A549 treated with AZD2906 at 1 μM for 4 hours (cell line): ENCODE results near the gene TCF25. TPM values are rescaled to one million over a fixed set of nuclear protein-coding genes. Genes with fewer than 3 reads are reported as not detected.

Experiments used
- total RNA-seq: library from RNA; stranded (reverse); fragments of 200-300 nt; extraction: Qiagen RNA extraction; gene quantifications from 5 replicates; pipeline ENCODE4 v1.2.3, GENCODE V29; 2022

TCF25 gene
- total RNA-seq = 71.4 to 73.0 TPM (median 71.6 TPM) in 5 replicates

DNA sequence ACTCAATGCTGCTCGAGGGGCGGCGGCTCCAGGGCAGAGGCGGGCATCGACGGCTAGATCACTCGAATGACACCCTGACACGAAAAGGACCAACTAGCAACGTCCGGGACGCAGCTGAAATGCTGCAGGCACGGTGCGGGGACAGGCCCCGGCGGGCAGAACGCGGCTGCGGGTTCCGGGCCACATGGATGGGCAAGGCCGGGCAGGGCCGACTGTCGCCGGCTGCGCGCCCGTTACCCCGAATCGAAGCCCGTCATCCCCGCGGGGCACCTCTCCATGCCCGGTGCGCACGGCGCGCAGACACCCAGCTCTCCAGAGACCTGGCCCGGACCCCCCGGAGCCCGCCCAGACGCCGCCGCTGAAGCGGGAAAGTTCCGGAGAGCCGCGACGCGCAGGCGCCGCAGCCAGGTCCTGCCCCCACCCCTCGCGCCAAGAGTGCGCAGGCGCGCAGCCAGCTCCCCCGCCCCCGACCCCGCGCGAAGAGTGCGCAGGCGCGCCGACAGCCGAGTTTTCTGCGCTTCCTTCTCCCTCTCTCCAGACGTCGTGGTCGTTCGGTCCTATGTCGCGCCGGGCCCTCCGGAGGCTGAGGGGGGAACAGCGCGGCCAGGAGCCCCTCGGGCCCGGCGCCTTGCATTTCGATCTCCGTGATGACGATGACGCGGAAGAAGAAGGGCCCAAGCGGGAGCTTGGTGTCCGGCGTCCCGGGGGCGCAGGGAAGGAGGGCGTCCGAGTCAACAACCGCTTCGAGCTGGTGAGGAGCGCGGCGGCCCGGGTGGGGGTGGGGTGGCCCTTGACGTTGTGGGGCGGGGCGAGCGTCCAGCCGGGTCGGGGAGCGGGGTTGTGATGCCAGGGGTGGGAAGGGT, at the start of gene TCF25:
TCF25 (plus strand) TSS at position 484 of the 863 bp plus-strand sequence; CDS start at position 560, 76 bp downstream.

DNA sequence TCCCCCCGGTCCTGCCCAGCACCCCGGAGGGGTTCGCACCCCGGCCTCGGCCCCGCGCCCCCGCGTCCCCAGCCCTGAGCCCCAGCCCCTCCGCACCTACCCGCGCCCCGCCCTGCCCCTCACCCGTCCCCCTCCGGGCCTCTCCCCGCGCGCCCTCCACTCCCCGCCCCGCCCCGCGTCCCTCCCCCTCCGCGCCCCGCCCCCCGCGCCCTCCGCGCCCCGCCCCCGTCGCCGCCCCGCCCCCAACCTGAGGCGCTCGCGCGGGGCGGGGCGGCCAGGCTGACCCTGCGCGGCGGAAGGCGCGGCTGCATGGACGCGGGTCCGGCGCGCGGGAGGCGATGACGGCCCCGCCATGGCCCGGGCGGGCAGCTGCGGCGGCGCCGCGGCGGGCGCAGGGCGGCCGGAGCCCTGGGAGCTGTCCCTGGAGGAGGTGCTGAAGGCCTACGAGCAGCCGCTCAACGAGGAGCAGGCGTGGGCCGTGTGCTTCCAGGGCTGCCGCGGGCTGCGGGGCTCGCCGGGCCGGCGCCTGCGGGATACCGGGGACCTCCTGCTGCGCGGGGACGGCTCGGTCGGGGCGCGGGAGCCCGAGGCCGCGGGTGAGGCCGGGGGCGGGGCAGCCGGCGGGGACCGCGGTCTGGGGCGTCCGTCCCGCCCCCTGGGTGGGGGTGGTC, 45.1 kb upstream of the TCF25 start, which contains the start of gene SPIRE2:
SPIRE2 (plus strand) TSS at position 277 of the 671 bp plus-strand sequence; CDS start at position 353, 76 bp downstream.

DNA sequence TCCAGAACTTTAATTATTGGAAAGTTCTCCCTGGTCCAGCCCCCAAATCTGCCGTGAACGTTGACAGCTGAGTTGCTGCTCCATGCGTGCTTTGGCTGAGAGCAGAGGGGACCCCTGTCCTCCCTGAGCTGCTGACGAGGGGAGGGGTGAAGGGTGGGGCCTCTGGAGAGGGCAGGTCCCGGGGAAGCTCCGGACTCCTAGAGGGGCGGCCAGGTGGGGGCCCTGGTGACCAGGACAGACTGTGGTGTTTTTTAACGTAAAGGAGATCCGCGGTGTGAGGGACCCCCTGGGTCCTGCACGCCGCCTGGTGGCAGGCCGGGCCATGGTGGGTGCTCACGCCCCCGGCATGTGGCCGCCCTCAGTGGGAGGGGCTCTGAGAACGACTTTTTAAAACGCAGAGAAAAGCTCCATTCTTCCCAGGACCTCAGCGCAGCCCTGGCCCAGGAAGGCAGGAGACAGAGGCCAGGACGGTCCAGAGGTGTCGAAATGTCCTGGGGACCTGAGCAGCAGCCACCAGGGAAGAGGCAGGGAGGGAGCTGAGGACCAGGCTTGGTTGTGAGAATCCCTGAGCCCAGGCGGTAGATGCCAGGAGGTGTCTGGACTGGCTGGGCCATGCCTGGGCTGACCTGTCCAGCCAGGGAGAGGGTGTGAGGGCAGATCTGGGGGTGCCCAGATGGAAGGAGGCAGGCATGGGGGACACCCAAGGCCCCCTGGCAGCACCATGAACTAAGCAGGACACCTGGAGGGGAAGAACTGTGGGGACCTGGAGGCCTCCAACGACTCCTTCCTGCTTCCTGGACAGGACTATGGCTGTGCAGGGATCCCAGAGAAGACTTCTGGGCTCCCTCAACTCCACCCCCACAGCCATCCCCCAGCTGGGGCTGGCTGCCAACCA, 45.3 kb downstream of the TCF25 start, which contains the start of gene MC1R:
MC1R (plus strand) TSS at position 410 of the 895 bp plus-strand sequence; CDS start at position 807, 397 bp downstream.

DNA sequence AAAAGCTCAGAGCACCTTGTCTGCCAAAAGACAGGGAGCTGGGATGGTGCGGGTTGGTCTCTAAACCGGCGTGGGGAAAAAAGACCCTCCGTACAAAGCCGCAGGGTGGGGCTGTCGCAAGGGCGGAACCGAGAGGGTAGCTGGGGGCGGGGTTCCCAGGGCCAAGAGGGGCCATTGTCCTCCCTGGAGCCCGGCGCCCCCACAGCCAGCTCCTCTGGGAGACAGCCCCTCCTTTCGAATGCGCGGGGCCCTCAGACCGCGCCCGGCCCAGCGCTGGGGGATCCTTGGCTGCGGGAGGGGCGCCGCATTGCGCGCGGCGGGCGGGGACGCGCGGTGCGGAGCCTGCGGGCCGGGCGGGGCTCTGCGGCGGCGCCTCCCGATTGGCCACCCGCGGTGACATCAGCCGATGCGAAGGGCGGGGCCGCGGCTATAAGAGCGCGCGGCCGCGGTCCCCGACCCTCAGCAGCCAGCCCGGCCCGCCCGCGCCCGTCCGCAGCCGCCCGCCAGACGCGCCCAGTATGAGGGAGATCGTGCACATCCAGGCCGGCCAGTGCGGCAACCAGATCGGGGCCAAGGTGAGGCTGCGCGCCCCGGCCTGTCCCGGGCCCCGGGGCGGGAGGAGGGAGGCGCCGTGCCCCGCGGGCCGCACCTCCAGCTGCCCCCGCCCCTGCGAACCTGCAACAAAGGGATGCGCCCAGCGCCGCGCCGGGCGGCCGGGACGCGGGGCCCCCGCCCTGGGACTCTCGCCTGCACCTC, 49.7 kb downstream of the TCF25 start, which contains the start of gene TUBB3:
TUBB3 (plus strand) TSS at position 459 of the 756 bp plus-strand sequence; CDS start at position 519, 60 bp downstream.

Other genes with a start within 250 kb of the TCF25 start
- gene CHMP1A, start 215.9 kb upstream of the TCF25 start, total RNA-seq = 95.6 to 124 TPM (median 97.0 TPM) in 5 replicates
- 13.6 to 17.6 TPM (median 16.0 TPM) in 5 replicates for gene SPATA33, start 215.8 kb upstream of the TCF25 start, total RNA-seq
- gene CDK10, start 186.9 kb upstream of the TCF25 start, total RNA-seq = 36.6 to 72.3 TPM (median 51.8 TPM) in 5 replicates
- 8.9 to 13.3 TPM (median 12.3 TPM) in 5 replicates for gene SPATA2L, start 171.9 kb upstream of the TCF25 start, total RNA-seq
- gene VPS9D1, start 152.7 kb upstream of the TCF25 start, total RNA-seq = 4.3 to 5.2 TPM (median 4.9 TPM) in 5 replicates
- gene ZNF276, start 152.1 kb upstream of the TCF25 start, total RNA-seq = 16.0 to 21.4 TPM (median 20.7 TPM) in 5 replicates
- gene FANCA, start 56.9 kb upstream of the TCF25 start, total RNA-seq = 24.5 to 33.9 TPM (median 33.0 TPM) in 5 replicates
- 5.2 to 7.7 TPM (median 7.3 TPM) in 5 replicates for gene SPIRE2, start 45.1 kb upstream of the TCF25 start, total RNA-seq
- gene MC1R, start 45.3 kb downstream of the TCF25 start, total RNA-seq = 4.9 to 6.8 TPM (median 6.6 TPM) in 5 replicates
- gene TUBB3, start 49.8 kb downstream of the TCF25 start, total RNA-seq = 197 to 265 TPM (median 257 TPM) in 5 replicates
- 95.8 to 120 TPM (median 114 TPM) in 5 replicates for gene DEF8, start 75.2 kb downstream of the TCF25 start, total RNA-seq
- 49.9 to 66.7 TPM (median 63.5 TPM) in 5 replicates for gene DBNDD1, start 145.9 kb downstream of the TCF25 start, total RNA-seq
- 0.02 TPM in 1 of 5 replicates, not detected in the others for gene PRDM7, start 203.7 kb downstream of the TCF25 start, total RNA-seq